NCI-H2227 (cell line): ENCODE data around the gene CTSO.

Source experiments
- DNase-seq: peaks from one replicate; lab custom pipeline; 2025; ENCODE audit not compliant: unreplicated experiment; lab: John Stamatoyannopoulos, UW

The CTSO gene

GRCh38 chr4:155953151-155954117 lies at the start of gene CTSO:
Gene CTSO (minus strand): TSS chr4:155953866. CDS start chr4:155953847, 19 bp downstream.
- peak; percentile 83 for DNase-seq

- no peak for DNase-seq
Measured at GRCh38 chr4:156000491-156000890, 46.8 kb upstream of the CTSO start.

- no peak for DNase-seq
Measured at GRCh38 chr4:155999725-156000124, 46.1 kb upstream of the CTSO start.

GRCh38 chr4:155995069-155995468 lies 41.4 kb upstream of the CTSO start:
- DNase-seq = no peak

- no peak for DNase-seq
Measured at GRCh38 chr4:155984106-155984797, 30.6 kb upstream of the CTSO start.

- no peak for DNase-seq
Measured at GRCh38 chr4:155982736-155983385, 29.2 kb upstream of the CTSO start.

- DNase-seq = no peak
Measured at GRCh38 chr4:155978810-155979209, 25.1 kb upstream of the CTSO start.

GRCh38 chr4:155975511-155975910 lies 21.8 kb upstream of the CTSO start:
- DNase-seq = no peak

GRCh38 chr4:155974996-155975395 lies 21.3 kb upstream of the CTSO start:
- DNase-seq = no peak

GRCh38 chr4:155974476-155974749 lies 20.7 kb upstream of the CTSO start:
- no peak for DNase-seq

- no peak for DNase-seq
Measured at GRCh38 chr4:155973639-155974475, 20.2 kb upstream of the CTSO start.

- peak; percentile 19 for DNase-seq
Measured at GRCh38 chr4:155972098-155972497, 18.4 kb upstream of the CTSO start.

- no peak for DNase-seq
Measured at GRCh38 chr4:155966731-155967395, 13.2 kb upstream of the CTSO start.

GRCh38 chr4:155966171-155966570 lies 12.5 kb upstream of the CTSO start:
- no peak for DNase-seq

GRCh38 chr4:155964016-155964891 lies 10.6 kb upstream of the CTSO start:
- DNase-seq = no peak

- DNase-seq = no peak
Measured at GRCh38 chr4:155962767-155963166, 9.1 kb upstream of the CTSO start.

- no peak for DNase-seq
Measured at GRCh38 chr4:155961575-155961974, 7.9 kb upstream of the CTSO start.

GRCh38 chr4:155960522-155960921 lies 6.9 kb upstream of the CTSO start:
- DNase-seq = no peak

GRCh38 chr4:155959417-155959816 lies 5.8 kb upstream of the CTSO start:
- DNase-seq = no peak
